Activated gamma-delta T cell treated with Interleukin-2 at 50 U/mL for 16 hours (primary cell): ENCODE data around the gene HOXA6.

ENCODE experiments used
- DNase-seq: peaks from one replicate; pipeline ENCODE4 v3.0.0-alpha.2; 2020

HOXA6 gene

GRCh38 chr7:27121684-27122076, 25.9 kb downstream of the HOXA6 start:
- no peak for DNase-seq

- DNase-seq: no peak
Observed at GRCh38 chr7:27119412-27119911, 28.1 kb downstream of the HOXA6 start.

GRCh38 chr7:27118580-27118979, 29.0 kb downstream of the HOXA6 start:
- no peak for DNase-seq

- DNase-seq: no peak
Observed at GRCh38 chr7:27117887-27118491, 29.6 kb downstream of the HOXA6 start.

- DNase-seq: no peak
Observed at GRCh38 chr7:27116962-27117886, 30.4 kb downstream of the HOXA6 start.

GRCh38 chr7:27116031-27116961, 31.3 kb downstream of the HOXA6 start:
- DNase-seq: no peak

- DNase-seq: no peak
Observed at GRCh38 chr7:27115221-27116026, 32.1 kb downstream of the HOXA6 start.

GRCh38 chr7:27114881-27115220, 32.7 kb downstream of the HOXA6 start:
- DNase-seq: no peak

GRCh38 chr7:27113991-27114769, 33.4 kb downstream of the HOXA6 start:
- no peak for DNase-seq

GRCh38 chr7:27112955-27113949, 34.3 kb downstream of the HOXA6 start:
- no peak for DNase-seq

GRCh38 chr7:27112361-27112760, 35.2 kb downstream of the HOXA6 start:
- no peak for DNase-seq

- DNase-seq: no peak
Observed at GRCh38 chr7:27111751-27112277, 35.8 kb downstream of the HOXA6 start.

GRCh38 chr7:27111042-27111750, 36.4 kb downstream of the HOXA6 start:
- no peak for DNase-seq

- no peak for DNase-seq
Observed at GRCh38 chr7:27110186-27111031, 37.2 kb downstream of the HOXA6 start.

GRCh38 chr7:27109466-27110185, 37.9 kb downstream of the HOXA6 start:
- DNase-seq: no peak

- no peak for DNase-seq
Observed at GRCh38 chr7:27108390-27109127, 39.0 kb downstream of the HOXA6 start.
